T-helper 2 cell (primary cell): Measurements from ENCODE around the gene SIT1.
A peak's percentile ranks its signal among the peaks of the same experiment; 100 is the strongest.

Experiments
- DNase-seq, 5 experiments: peaks; one replicate each; pipeline versions ENCODE4 v3.0.0 to v3.0.0-alpha.2; 2012 to 2022

The SIT1 gene

DNA sequence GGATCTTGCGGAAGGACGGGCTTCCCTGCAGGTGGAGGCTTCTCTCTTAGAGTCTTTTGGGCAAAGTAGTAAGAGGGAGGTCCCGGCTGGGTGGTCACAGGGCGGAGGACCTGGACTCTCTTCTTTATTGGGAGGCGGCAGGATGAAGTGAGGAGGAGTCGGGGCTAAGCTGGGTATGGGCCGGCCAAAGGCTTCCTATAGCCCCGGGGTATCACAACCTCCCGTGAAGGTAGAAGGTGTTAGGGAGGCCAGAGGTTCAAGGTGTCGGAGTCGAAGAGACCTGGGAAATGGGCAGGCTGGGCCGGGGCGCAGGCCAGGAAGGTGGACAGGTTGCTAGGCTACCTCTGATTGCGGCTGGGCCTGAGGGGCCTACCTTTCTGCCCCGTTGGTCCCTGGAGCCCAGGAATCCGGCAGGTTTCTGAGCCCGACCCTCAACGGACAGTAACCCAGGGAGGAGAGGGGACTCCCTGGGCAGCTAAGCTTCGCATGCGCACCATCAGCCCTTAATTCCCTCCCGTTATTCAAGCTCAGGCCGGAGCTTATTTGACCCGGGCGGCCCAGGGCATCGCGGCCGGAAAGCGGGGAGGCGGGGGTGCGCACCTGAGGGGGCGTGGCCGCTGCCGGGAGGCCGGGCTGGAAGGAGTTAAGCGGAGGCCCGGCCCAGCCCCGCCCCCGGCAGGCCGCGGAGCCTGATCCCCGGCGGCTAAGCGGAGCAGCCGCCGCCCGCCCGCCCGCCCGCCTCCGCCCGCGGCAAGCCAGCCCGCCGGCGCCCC lies 46.0 kb downstream of the SIT1 start, which contains the start of gene TESK1:
TESK1 (plus strand) TSS at position 685 of the 773 bp plus-strand sequence. CDS start 358 bp downstream, outside the sequence.
- DNase-seq, result peak; percentile 66 to 90 (median 71)

DNA sequence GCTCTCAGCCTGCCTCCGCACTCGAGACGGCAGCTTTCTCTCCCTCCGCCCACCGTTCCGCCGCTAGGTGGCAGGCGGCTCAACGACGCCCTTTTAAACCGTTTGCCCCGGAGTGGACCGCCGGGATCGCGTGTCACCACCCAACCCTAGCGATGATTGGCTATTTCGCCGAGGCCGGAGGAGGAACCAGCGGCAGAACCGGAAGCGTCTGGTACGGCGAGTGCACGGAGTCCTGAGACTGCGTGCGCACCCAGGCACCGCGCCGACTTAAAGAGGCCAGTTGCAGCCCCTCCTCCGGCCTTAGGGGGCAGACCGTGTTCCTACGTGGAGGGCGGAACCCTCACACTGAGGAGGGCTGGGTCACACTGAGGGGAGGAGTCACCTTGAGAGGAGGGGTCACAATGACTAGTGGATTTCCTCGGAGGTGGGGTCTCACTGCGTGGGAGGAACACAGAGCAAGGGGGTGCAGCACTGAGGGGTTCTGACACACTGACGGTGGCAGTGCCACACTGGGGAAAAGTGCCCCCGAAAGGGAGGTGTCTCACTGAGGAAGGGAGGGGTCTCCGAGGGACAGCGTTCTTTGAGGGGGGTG lies 46.6 kb downstream of the SIT1 start:
- DNase-seq, result peak; percentile 98 to 100 (median 99)

DNA sequence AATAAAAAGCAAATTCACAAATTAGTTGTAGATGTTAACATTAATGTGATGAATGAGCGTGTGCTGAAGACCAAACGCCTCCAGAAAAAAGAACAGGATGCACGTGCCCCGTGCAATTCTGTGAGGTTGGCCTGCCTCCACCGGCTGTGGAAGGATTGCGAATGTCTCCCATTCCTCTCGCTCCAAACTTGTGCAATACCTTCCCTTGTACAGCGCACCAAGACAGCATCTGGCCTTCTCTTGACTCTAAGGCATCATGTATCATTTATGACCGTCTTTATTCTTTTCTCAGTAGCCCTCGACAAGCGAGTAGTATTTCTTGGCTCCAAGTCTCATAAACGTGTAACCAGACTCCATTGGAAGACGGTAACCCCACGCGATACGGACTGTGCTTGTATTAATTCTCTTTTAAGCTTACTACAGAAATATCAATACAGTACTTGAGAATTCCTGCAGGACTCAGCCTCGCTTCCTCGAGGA lies 47.2 kb downstream of the SIT1 start:
- DNase-seq, result no peak

DNA sequence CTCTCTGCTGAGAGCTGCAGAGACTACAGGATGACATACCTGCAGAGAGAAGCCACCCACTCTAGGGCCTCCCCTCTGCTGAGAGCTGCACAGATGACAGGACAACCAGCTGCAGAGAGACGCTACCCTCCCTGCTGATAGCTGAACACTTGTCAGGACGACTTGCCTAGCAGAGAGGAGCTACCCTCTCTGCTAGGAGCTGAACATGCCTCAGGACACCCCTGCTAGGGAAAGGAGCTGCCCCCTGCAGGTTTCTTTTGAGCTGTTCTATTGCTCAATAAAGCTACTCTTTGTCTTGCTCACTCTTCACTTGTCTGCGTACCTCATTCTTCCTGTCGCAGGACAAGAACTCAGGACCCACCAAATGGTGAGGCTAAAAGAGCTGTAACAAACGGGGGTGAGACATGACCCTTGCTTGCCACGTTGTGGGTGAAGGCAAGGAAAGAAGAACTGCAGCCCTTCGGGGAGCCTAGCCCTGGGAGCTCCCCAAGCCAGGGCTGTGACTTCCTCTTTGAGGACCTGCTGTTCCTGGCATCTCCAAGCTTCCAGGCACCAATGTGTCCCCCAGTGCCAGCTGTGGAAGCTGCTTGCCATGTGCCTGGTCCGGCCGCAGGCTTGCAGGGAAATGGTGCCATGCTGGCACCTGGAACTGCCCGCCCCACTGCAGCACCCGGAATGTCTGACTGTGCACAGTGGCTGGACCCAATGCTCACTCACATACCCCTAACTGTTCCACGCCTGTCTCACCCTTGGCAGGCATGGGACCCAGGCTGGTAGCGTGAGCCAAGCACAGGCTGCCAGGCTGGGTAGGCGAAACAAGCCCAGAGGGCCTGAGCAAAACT lies 50.7 kb downstream of the SIT1 start:
- no peak for DNase-seq
